GM19043 (cell line): ENCODE measurements around the gene LCTL.

Experiments used
- ATAC-seq: cut with Tn5 transposase; IDR thresholded peaks from one replicate; pipeline ENCODE4 v1.9.1; 2021; ENCODE audit warnings: low read depth; ENCODE audit not compliant: unreplicated experiment

LCTL gene

DNA sequence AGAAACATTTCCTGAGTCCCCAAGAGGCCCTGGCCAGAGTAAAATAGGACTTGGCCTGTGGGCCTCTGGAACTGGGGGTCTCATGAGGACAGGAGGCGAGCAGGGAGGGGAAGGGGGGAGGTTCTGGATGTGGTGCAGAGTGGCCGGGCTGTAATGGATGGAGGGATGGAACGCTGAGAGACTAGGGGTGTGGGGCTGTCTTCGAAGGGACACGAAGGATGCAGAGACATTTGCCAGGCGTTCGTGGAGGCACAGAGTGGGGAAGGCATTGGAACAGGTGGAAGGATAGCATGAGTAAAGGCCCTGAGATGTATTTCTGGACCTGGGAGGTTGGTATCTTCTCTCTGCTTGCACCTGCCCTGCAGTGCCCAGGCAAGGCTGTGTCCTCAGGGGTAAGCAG, 2.1 kb upstream of the LCTL start:
- ATAC-seq = no peak

DNA sequence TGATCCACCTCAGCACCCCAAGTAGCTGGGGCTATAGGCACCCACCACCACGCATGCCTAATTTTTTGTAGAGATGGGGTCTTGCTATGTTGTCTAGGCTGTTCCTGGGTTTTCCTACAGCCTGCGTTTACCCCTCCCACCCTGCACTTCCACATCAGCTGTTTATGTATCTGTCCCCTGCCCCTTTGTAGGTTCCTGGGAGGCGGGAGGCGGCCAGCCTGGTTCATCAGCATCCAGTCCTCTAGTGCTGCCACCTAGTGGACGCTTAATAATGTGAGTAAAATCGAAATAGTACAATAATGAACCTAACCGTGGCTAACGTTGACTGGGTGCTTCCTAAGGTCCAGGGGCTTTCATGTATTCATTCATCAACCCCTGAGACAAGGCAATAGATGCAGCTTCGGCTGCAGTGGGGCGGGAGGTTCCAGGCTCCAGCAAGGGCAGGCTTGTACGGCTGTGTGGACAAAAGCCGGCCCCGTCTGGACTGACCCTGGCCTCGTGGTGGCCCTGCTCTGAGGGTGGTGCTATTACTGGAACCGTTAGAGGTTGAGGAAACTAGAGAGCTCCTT, 1.2 kb upstream of the LCTL start:
- ATAC-seq = no peak

DNA sequence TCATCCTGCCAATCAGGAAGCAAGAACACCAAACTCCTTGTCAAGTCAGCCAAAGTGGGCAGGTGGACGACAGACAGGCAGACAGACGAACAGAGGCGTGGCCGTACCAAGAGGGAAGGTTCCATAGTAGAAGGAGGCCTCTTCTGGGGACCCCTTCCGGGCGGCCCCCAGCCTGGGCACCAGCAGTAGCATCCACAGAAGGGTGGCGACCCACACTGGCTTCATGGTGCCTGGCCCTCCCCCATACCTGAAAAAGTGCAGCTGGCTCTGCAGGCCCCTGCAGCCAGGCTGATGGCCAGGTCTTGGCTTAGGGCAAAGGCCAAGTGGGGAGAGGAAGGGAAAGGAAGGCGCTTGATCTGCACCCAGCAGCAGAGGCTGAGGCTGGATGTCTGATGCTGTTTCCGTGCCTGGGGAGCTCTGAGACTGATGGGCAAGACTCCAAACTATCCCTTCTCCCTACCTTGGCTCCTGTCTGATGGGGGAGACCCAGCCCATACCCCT, 607 bp downstream of the LCTL start:
- ATAC-seq = no peak

DNA sequence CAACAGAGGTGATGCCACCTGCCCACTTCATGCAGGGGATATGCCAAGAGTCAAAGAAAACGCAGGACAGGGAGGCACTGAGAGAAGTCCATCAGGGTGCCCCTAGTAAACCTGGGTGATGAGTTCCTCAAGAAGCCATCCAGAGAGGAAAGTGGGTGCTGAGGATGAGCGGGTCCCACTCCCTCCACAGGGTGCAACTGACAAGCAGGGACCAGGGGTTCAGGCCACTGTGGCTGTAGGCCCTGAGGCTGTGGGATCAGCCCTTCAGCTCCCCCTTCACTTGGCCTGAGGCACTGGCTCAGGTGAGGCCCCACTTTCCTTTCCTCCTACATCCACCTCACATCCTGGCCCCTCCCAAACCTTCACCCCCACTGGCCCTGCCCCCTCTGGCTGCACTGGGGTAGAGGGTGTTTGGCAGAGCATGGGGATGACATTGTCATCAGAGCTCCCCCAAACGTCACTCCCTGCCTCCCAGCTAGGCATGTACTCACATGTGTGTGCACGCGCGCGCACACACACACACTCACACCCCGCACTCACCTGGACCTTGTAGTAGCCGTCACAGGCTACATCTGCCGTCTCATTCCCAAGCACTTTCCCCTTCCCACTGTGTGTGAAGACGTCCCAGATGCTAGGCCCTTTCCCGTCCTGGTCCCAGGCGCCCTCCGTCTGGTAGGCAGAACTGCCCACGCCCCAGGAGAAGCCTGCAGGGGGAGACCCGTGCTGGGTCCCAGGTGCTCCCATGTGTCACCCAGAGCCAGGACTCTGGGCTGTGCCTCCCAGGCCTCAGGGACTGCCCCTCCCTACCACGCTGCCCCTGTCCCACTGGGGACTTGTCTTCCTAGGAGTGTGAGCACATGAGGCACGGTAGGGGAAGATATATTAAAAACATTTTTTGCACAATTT, 1.4 kb downstream of the LCTL start:
- no peak for ATAC-seq

DNA sequence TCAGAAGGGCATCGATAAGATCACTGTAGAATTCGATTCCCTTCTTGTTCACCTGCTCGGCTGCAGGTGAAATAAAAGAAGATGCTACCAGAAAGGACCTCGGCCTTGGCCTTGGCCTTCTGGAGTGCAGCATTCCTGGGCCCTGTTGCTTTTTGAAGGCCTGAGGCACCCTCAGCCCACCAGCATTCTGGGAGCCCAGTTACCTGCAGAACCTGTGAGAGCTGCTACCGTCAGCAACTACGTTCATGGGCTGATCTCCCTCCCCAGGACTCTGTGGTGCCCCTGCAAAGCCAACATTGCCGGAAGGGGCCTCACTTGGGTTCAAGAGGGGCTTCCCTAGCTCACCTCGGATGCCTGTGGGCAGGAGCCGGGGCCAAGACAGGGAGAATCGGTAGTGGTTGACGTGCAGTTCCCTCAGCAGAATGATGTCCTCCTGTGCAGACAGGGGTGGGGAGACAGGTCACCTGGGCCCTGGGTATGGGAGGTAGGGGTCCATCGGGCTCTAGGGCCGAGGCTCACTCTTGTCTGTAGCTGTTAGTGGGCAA, 2.2 kb downstream of the LCTL start:
- ATAC-seq = no peak

DNA sequence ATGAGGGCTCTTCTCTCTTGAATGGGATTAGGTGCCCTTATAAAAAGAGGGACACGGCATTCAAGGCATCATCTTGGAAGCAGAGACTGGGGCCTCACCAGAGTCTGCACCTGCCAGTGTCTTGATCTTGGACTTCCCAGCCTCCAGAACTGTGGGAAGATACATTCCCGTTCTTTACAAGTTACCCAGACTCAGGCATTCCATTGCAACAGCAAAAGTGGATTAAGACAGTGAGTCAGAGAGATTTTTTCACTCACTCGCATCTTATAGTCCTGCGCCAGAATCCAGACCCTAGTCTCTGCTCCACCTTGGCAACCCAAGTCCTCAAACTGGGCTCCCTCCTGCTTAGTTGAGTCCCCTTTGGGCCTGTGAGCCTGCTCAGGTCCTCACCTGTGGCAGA, 2.7 kb downstream of the LCTL start:
- no peak for ATAC-seq

DNA sequence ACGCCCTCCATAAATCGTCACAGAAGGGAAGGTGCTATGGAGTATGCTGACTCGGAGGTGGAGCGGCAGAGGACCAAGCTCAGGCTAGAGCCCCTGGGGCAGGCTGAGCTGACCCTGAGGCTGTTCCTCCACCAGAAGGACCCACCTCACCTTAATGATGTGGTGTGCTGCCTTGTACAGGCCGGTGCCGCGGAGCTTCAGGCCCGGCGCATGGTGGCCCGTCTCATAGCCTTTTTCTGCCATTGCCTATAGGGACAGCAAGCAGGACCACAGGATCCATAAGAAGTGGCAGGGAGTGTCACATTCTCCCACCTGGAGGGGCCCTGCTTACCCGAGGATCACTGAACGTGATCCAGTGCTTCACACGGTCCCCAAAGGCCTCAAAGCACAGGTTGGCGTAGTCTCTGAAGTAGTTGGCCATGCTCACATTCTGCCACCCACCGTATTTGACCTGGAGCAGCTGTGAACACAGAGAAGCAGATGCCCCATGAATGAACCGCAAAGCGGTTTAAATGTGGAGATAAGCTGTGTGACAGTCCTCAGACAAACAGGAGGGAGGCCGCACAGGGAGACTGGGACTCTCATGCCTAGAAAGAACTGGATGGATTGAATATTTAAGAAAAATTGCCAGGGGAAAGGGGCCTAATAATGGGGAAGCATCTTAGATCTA, 4.8 kb downstream of the LCTL start:
- no peak for ATAC-seq

DNA sequence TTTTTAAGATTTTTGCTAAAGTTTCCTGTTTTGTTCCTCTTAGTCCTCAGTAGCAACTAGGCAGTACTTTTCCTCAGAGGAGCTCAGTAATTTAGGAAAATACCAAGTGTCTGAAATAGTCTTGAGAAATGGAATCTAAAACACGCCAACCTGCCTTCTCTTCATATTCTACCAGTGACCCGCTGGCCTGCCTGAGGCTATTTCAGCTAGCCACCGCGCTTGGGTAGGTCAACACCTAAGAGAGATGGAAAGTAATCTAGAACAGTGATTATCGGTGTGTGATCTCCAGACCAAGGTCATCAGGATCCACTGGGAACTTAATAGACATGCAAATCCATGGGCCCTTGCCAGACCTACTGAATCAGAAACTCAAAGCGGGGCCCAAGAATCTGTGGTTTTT, 7.5 kb downstream of the LCTL start:
- ATAC-seq = no peak

DNA sequence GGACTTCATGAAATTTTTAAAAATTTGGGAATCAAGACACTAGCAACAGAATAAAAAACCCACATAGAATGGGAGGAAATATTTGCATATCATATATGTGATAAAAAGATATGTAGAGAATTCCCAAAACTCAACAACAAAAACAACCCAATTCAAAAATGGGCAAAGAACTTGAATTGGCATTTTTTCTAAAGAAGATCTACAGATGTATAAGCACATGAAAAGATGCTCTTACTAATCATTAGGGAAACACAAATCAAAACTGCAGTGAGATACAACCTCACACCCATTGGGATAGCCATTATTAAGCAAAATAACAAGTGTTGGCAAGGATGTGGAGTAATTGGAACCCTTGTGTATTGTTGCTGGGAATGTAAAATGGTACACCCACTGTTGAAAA, 10.1 kb downstream of the LCTL start:
- no peak for ATAC-seq

DNA sequence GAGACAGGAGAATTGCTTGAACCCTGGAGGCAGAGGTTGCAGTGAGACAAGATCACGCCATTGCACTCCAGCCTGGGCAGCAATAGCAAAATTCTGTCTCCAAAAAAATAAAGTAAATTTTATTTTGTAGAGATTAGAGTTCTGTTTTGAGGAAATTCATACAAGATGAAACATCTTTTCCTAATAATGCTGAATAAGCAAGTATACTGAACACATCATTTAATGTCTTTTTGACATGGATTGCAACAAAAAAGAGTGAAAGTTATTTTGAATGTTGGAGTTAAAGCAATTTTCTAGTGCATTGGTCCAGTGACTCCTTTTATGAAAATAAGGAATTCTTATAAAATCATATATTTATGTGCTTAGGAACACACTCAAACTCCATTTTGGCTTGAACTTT, 20.5 kb downstream of the LCTL start:
- no peak for ATAC-seq

DNA sequence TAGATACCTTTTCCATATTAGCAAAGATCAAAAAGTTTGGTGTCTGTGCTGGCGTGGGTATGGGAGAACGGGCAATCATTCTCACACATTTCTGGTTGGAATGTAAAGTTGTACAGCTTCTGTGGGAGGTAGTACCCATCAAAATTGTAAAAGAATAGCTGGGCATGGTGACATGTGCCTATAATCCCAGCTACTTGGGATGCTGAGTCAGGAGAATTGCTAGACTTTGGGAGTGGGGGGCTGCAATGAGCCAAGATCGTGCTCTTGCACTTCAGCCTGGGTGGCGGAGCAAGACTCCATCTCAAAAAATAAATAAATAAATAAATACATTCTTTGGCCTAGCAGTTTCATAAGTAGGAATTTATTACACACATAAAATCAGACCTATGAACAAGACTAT, 22.9 kb downstream of the LCTL start:
- ATAC-seq = no peak

DNA sequence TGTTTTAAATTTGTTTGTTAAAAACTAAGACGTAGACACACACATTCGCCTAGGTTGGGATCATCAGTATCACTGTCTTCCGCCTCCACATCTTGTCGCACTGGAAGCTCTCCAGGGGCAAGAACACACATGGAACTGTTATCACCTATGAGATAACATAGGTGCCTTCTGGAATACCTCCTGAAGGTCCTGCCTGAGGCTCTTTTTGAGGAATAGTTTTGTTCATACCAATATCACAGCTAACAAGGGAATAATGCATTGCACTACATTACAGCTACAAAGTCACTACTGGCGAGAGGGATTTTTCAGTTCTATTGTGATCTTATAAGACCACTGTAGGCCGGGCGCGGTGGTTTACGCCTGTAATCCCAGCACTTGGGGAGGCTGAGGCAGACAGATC, 30.7 kb downstream of the LCTL start:
- ATAC-seq = no peak

DNA sequence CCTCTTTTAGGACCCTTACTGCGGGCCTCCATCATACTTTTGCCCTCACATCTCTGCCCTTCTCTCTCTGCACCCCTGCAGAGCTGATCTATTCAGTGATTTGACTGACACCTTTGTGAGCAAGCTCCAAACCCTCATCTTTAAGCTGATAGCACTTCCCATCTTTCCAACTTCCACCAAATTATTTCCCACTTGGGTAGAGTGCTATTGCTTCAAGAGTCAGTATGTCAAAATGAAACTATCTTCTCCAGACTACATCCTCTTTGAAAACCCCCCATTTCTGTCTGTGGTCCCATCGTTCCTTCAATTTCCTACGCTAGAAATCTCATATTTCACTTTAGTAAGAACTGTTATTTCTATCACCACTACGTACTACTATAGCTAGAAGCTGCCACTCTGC, 41.0 kb downstream of the LCTL start:
- ATAC-seq = no peak

DNA sequence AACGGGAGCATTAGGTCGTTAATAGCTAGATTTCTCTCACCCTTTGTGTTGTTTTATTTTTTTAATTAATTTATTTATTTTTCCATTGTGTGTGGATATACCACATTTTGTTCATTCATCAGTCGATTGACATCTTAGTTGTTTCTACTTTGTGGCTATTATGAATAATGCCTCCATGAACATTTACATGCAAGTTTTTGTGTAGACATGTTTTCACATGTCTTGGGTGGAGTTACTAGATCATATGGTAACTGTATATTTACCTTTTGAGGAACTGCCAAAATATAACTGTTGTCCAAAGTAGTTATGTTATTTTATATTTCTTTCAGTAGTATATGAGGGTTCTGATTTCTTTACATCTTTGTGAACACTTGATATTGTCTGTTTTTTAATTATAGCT, 41.9 kb downstream of the LCTL start:
- ATAC-seq = no peak

DNA sequence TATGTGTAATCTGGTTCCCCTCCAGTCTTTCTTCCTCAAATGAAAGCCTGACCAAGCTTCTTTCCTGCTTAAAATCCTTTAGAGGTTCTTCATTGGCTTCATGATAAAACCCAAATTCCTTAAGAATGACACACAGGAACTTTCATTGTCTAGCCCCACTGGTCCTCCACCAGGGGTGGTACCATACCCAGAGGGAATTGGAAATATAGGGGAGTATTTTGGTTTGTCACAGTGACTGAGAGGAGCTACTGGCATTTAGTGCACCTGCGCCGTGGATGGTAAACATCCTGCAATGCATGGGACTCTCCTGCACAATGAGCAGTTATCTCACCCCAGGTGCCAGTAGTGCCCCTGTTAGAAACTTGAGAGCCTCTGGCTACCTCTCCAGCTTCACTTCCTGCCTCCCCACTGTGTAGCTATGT, 49.9 kb downstream of the LCTL start:
- ATAC-seq = no peak

DNA sequence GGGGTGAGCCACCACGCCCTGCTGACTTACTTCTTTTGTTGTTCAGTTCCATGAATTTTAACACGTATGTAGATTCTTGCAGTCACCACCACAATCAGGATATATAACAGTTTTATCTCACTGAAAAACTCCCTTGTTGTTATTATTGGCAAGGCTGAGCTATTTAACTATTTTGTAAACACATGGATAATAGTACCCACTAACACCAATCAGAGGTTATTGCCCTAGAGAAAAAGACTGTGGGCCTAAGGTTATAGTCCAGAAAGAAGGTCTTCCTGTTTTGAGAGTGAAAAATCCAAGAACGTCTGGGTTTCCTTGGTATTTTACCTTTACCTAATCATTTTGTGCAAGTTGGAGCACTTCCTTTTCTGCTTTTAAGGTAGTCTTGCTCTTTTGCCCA, 51.2 kb downstream of the LCTL start:
- ATAC-seq = no peak

DNA sequence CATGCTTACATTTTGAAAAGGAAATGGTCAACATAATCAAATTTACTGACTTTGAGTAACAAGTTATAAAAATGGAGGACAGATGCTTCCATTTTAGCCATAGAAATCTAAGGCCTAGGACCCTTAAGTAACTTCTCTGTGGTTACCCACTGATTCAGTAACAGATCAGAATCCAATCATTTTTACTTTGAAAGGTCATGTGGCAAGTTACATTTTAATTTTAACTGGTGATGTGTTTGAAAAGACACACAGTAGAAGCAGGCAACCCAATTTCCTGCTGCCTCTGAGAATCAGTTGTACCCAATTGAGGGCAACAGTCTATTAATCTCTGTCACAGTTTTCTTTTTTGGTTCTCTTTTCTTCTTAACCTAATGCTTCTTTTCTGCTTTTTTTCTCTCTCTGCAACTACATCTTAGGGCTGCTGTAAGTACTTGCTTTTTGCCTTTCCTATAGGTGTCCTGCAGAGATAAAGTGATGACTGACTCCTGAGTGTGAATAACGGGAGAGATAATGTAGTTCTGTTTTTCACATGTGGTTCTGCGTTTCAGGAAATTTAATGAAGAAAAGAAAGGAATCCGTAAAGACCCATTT, 57.4 kb downstream of the LCTL start:
- ATAC-seq = no peak

DNA sequence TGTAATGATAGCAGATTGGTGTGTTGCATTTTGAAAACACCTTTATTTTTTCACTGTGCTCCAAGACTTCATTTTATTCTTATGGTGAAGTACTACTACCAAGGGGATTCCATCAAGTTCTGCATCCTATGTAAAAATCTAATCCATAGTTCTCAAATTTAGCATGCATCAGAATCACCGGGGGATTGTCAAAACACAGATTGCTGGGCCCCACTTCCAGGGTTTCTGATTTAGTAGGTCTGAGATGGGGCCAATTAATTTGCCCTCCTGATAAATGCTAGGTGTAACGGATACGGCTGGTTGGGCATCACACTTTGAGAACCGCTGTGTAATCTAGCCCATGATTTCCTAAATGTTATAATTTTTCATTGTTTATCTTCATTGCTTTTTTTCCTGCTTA, 60.0 kb downstream of the LCTL start:
- no peak for ATAC-seq

DNA sequence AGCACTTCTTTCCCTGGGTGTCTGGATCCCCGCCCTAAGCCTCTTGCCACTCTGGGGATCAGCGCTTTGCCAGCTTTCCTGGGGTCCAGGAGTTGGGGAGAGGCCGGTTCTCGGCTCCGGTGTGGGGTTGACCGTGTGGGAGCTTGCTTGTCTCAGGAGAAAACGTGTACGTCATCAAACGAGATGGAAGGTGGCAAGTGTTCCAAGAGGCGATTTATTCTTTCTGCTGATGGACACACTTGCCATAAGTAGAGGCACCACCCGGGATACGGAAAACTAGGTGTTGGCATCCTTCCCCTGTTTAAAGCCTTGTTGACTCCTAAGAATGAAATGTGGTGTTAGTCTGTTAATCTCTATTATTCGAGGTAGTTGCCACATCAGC, 60.4 kb downstream of the LCTL start:
- no peak for ATAC-seq

DNA sequence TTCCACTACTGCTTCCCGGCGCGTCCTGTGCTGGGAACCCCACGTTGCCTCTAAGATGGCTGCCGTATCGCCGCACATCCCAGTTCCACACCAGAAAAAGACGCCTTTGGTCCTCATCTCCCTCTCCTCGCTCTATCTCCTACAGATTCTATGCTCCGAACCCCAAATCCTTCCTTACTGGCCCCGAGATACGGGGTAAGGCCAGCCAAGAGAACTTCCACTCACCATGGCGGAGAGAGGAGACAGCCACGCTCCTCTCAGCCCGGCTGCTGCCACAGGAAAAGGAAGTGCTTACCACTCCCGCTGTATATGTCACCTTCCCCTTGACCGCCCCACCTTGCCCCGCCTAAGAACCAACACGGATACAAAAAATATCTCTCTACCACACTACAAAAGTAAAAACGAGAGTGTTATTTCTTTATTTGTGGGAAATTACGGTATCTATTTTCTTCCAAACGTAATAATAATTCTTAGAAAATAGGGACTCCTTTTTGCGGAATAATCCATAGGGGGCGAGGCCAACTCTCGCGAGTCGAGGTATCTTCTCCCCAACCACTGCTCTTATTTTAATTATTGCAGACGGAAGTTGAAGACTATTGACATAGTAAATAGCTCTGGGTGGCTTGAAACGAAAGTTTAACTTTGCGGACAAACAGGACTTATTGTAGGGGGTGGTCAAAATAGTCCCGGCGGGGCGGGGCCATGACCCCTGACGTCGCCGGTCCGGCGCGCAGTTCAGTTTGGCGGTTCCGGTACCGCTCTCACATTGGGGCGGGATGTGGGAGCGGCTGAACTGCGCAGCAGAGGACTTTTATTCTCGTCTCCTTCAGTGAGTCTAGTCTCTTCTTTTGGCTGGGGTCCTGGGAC, 61.0 kb downstream of the LCTL start, which contains the start of the genes RPL4 and ZWILCH:
TSS of gene RPL4 (minus strand) at position 293 of the 867 bp plus-strand sequence. CDS start at position 228, 65 bp downstream.
TSS of gene ZWILCH (plus strand) at position 764 of the 867 bp plus-strand sequence. CDS start at position 777, 13 bp downstream.
- ATAC-seq = peak; percentile 64
